Mesendoderm (in vitro differentiated cells): Measurements from ENCODE around the gene SRGAP1.

Experiments
- DNase-seq: peaks from one replicate; pipeline ENCODE4 v3.0.0; 2013
- H2AK5ac ChIP-seq: 2 replicates; pipeline ENCODE4 v1.6.1; 2013; ENCODE audit warnings: low read length, inconsistent platforms
- H2BK120ac ChIP-seq: 2 replicates; pipeline ENCODE4 v1.6.1; 2013; ENCODE audit warnings: low read depth, mild to moderate bottlenecking, low read length, moderate library complexity, mixed read lengths
- H2BK15ac ChIP-seq: replicated peaks from 2 replicates; pipeline ENCODE4 v1.6.1; 2013; ENCODE audit warnings: low read depth, mild to moderate bottlenecking, moderate library complexity
- H2BK5ac ChIP-seq: 2 replicates; pipeline ENCODE4 v1.6.1; 2013; ENCODE audit warnings: low read length, inconsistent platforms
- H3K18ac ChIP-seq: 2 replicates; pipeline ENCODE4 v1.6.1; 2013; ENCODE audit warnings: mild to moderate bottlenecking, low read length, mixed read lengths
- H3K23ac ChIP-seq: one replicate; pipeline ENCODE4 v1.6.1; 2013; ENCODE audit warnings: low read length
- H3K27ac ChIP-seq: 2 replicates; pipeline ENCODE4 v1.5.1; 2013; ENCODE audit warnings: low read depth, mild to moderate bottlenecking, inconsistent platforms, low read length, moderate library complexity
- H3K27me3 ChIP-seq: 2 replicates; pipeline ENCODE4 v1.6.1; 2013; ENCODE audit warnings: low read length, control low read depth, mild to moderate bottlenecking, inconsistent platforms; ENCODE audit not compliant: insufficient read depth, poor library complexity
- H3K36me3 ChIP-seq: 2 replicates; pipeline ENCODE4 v1.6.1; 2013; ENCODE audit warnings: low read length, inconsistent platforms; ENCODE audit not compliant: control insufficient read depth, insufficient read depth
- H3K4ac ChIP-seq: one replicate; pipeline ENCODE4 v1.6.1; 2013; ENCODE audit warnings: low read depth, mild to moderate bottlenecking, low read length, moderate library complexity
- H3K4me1 ChIP-seq: 2 replicates; pipeline ENCODE4 v1.6.1; 2013; ENCODE audit warnings: low read depth, low read length, inconsistent platforms; ENCODE audit not compliant: control insufficient read depth
- H3K4me2 ChIP-seq: 2 replicates; pipeline ENCODE4 v1.6.1; 2013; ENCODE audit warnings: low read length
- H3K4me3 ChIP-seq: 2 replicates; pipeline ENCODE4 v1.5.1; 2013; ENCODE audit warnings: mild to moderate bottlenecking, low read length
- H3K56ac ChIP-seq: one replicate; pipeline ENCODE4 v1.6.1; 2013; ENCODE audit warnings: low read length
- H3K79me1 ChIP-seq: 2 replicates; pipeline ENCODE4 v1.6.1; 2013; ENCODE audit warnings: low read length, inconsistent platforms
- H3K79me2 ChIP-seq: 2 replicates; pipeline ENCODE4 v1.6.1; 2013; ENCODE audit warnings: mild to moderate bottlenecking, low read length; ENCODE audit not compliant: control insufficient read depth, insufficient read depth
- H3K9ac ChIP-seq: 2 replicates; pipeline ENCODE4 v1.6.1; 2013; ENCODE audit warnings: low read length, inconsistent platforms
- H4K5ac ChIP-seq: one replicate; pipeline ENCODE4 v1.6.1; 2013; ENCODE audit warnings: low read length
- H4K8ac ChIP-seq: one replicate; pipeline ENCODE4 v1.6.1; 2013; ENCODE audit warnings: low read depth, mild to moderate bottlenecking, control low read depth, low read length, moderate library complexity
- WGBS: extraction: QIAGEN DNeasy Blood & Tissue Kit; methylation state at CpG from one replicate; pipeline ENCODE4 v1.1.7; 2013; ENCODE audit warnings: low lambda C conversion rate, missing lambda C conversion rate; ENCODE audit not compliant: insufficient coverage; ENCODE audit errors: extremely low coverage; 5-methylcytosine and 5-hydroxymethylcytosine counted together

SRGAP1 gene

GRCh38 chr12:63955831-63956666, 111.5 kb downstream of the SRGAP1 start:
- H3K27ac ChIP-seq, result no peak overlapping the region

DNA sequence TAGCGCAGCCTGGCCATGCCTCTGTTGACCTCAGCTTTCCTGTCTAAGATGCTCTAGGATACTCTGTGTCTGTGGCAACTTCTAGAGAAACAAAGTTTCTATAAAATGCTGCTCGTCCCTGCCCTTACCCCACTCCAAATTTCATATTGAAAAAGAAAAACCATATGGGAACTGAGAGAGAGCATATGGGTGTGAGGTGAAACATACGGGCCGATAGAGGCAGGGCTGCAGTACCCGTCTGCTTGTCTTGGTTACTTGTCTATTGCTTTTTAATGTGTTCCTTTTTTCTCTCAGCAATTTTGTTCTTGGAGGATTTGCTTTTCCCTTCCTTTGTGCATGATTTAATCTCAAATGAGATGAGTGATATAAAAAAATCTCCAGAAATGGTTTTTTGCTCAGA, 113.0 kb downstream of the SRGAP1 start:
- Histone ChIP-seq H3K4me3 (no peak overlapping the region), H2BK15ac (no peak overlapping the region), H3K4me2 (no peak overlapping the region), H3K4me1 (no peaks in the 10 kb centered on the region), H3K56ac (no peak overlapping the region), H3K36me3 (no peaks in the 10 kb centered on the region), H3K23ac (no peak overlapping the region), H4K5ac (no peak overlapping the region), H3K27ac (no peak overlapping the region), H3K18ac (no peak overlapping the region), H2BK120ac (no peak overlapping the region), H3K9ac (no peak overlapping the region), H3K4ac (no peak overlapping the region), H3K79me2 (no peaks in the 10 kb centered on the region), H3K79me1 (no peaks in the 10 kb centered on the region), H3K27me3 (no peaks in the 10 kb centered on the region), H2AK5ac (no peak overlapping the region), H4K8ac (no peak overlapping the region), H2BK5ac (no peak overlapping the region)
- no CpG with 5 or more reads among the region's 5 CpGs for WGBS
- no peak for DNase-seq

More at GRCh38 chr12:63955831-63956666, 111.5 kb downstream of the SRGAP1 start:
- Histone ChIP-seq H3K79me2 (no peaks in the 10 kb centered on the region), H3K79me1 (no peaks in the 10 kb centered on the region), H2BK120ac (no peak overlapping the region), H3K36me3 (no peaks in the 10 kb centered on the region), H2AK5ac (no peak overlapping the region), H3K4me2 (no peak overlapping the region), H3K4ac (no peak overlapping the region), H3K23ac (no peak overlapping the region), H4K5ac (no peak overlapping the region), H3K27me3 (no peaks in the 10 kb centered on the region), H3K4me1 (no peaks in the 10 kb centered on the region), H3K18ac (no peak overlapping the region), H4K8ac (no peak overlapping the region), H3K4me3 (no peak overlapping the region), H2BK15ac (no peak overlapping the region), H3K56ac (no peak overlapping the region), H3K9ac (no peak overlapping the region), H2BK5ac (no peak overlapping the region)
- no peak for DNase-seq
- WGBS, result no CpG with 5 or more reads among the region's 9 CpGs

DNA sequence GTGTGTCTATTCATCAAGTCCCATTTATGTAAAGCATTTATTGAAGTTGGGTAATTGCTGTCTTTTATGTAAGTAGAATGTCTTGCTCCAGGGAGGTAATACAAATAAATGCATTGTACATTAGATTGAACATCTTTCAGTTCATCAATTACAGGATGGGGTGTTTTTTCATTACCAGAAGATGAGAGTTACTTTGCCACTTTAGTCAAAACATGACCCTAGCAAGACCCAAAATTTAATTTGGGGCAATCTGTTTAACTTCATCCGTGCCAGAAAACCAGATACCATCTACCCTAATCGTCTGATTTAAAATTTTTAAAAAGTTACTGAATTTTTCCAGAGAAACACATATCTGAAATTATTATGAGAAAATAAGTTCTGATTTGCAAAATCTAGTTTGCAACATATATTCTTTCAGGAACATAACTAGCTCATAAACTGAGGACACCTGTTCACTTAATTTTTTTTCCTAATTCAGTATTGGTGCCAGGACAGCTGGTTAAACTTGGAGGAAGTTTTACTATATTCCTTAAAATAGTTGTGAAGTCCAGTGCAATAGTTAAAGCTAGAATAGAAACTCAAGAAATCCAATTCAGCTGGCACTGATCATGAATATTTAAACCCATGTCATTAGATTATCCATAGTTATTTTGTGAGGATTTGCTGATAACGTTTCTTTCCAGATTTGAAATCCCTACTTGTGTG, 114.5 kb downstream of the SRGAP1 start:
- Histone ChIP-seq H4K8ac (no peak overlapping the region), H3K4me1 (no peaks in the 10 kb centered on the region), H3K27me3 (no peaks in the 10 kb centered on the region), H3K27ac (no peak overlapping the region), H3K9ac (no peak overlapping the region), H2BK5ac (no peak overlapping the region), H3K36me3 (no peaks in the 10 kb centered on the region), H3K4me2 (no peak overlapping the region), H2BK15ac (no peak overlapping the region), H3K79me2 (no peaks in the 10 kb centered on the region), H2BK120ac (no peak overlapping the region), H4K5ac (no peak overlapping the region), H2AK5ac (no peak overlapping the region), H3K4me3 (no peak overlapping the region), H3K56ac (no peak overlapping the region), H3K23ac (no peak overlapping the region), H3K18ac (no peak overlapping the region), H3K4ac (no peak overlapping the region), H3K79me1 (no peaks in the 10 kb centered on the region)
- no CpG with 5 or more reads among the region's 3 CpGs for WGBS
- no peak for DNase-seq

DNA sequence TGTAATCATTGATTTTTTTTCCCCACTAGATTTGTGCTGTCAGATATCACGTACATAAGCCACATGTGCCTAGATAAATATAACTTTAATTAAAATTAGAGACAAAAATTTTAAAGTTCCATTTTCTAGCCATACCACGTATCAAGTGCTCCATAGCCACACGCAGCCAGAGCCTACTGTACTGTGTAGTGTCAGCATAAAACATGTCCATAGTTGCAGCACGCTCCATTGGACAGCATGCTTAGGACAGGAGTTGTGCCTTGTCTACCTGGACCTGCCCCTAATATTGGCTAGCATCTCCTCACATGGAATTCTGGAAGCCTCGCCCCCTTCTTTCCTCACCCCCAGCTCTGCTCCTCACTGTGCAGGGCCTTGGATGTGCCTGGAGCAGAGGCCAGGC, 116.5 kb downstream of the SRGAP1 start:
- Histone ChIP-seq H3K79me2 (no peaks in the 10 kb centered on the region), H3K4me2 (no peak overlapping the region), H2BK120ac (no peak overlapping the region), H3K79me1 (no peaks in the 10 kb centered on the region), H4K8ac (no peak overlapping the region), H3K23ac (no peak overlapping the region), H3K18ac (no peak overlapping the region), H3K56ac (no peak overlapping the region), H3K9ac (no peak overlapping the region), H3K27ac (no peak overlapping the region), H3K4me1 (no peaks in the 10 kb centered on the region), H3K27me3 (no peaks in the 10 kb centered on the region), H2BK5ac (no peak overlapping the region), H3K36me3 (no peaks in the 10 kb centered on the region), H4K5ac (no peak overlapping the region), H3K4ac (no peak overlapping the region), H3K4me3 (no peak overlapping the region), H2BK15ac (no peak overlapping the region), H2AK5ac (no peak overlapping the region)
- no CpG with 5 or more reads among the region's 5 CpGs for WGBS
- no peak for DNase-seq

DNA sequence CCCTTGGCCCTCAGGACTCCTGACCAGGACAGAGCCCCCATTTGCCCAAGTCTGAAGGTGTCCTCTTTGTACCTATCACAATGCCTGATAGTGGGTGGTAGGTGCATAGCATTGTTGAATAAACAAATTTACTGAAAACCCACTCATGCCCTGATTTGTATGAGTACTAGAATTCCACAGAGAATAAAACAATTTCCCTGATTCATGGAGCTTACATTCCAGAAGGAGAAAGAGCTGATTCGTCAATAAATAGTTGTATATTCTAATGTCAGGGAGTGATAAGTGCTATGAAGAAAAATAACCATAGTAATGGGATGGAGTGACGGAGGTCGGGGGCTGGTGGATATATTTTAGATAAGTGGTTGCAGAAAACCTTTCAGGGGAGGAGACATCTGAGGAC, 117.0 kb downstream of the SRGAP1 start:
- H3K79me1 ChIP-seq, result no peaks in the 10 kb centered on the region
- H3K27me3 ChIP-seq, result no peaks in the 10 kb centered on the region
- H3K9ac ChIP-seq, result no peak overlapping the region
- H2BK15ac ChIP-seq, result no peak overlapping the region
- no peak overlapping the region for H4K5ac ChIP-seq
- H2BK120ac ChIP-seq, result no peak overlapping the region
- no peak overlapping the region for H4K8ac ChIP-seq
- no peak overlapping the region for H3K18ac ChIP-seq
- DNase-seq, result no peak
- no peak overlapping the region for H3K23ac ChIP-seq
- no peak overlapping the region for H3K4ac ChIP-seq
- H3K27ac ChIP-seq, result no peak overlapping the region
- H3K4me3 ChIP-seq, result no peak overlapping the region
- 100% methylated on average over 2 of the region's 3 CpGs for WGBS
- no peak overlapping the region for H2BK5ac ChIP-seq
- no peaks in the 10 kb centered on the region for H3K4me1 ChIP-seq
- no peaks in the 10 kb centered on the region for H3K36me3 ChIP-seq
- no peak overlapping the region for H3K56ac ChIP-seq
- no peaks in the 10 kb centered on the region for H3K79me2 ChIP-seq
- no peak overlapping the region for H2AK5ac ChIP-seq
- no peak overlapping the region for H3K4me2 ChIP-seq
